Cerebellar nuclear complex (tissue), 1 donor: ENCODE data around the gene USP4.
"Not testable (repeated sequence)": the region's sequence is repeated elsewhere in the genome, so short reads cannot be mapped to it uniquely, and the experiment has no call there.

Source experiments
- DNase-seq, 2 experiments: peaks; one replicate each; lab custom pipeline; 2025; lab: John Stamatoyannopoulos, UW

USP4 gene

GRCh38 chr3:49253512-49253911, 86.3 kb downstream of the USP4 start:
- no peak for DNase-seq

- no peak for DNase-seq
Observed at GRCh38 chr3:49248840-49249227, 91.0 kb downstream of the USP4 start.

- no peak for DNase-seq
Observed at GRCh38 chr3:49244581-49245205, 95.2 kb downstream of the USP4 start.

- DNase-seq, result not testable (repeated sequence)
Observed at GRCh38 chr3:49240091-49240490, 99.8 kb downstream of the USP4 start.

GRCh38 chr3:49238274-49239127, 101.4 kb downstream of the USP4 start:
- DNase-seq, result no peak

GRCh38 chr3:49237344-49237743, 102.5 kb downstream of the USP4 start:
- DNase-seq, result no peak

- DNase-seq, result no peak
Observed at GRCh38 chr3:49236226-49236625, 103.6 kb downstream of the USP4 start.

- not testable (repeated sequence) for DNase-seq
Observed at GRCh38 chr3:49228817-49229216, 111.0 kb downstream of the USP4 start.
